Stimulated activated CD4-positive, alpha-beta T cell treated with anti-CD3 and anti-CD28 coated beads, Interleukin-12 subunit alpha, Interleukin-12 subunit beta, amount 100 ng/mL, for 48 hours (primary cell): Measurements from ENCODE around the gene JARID2.

Source experiments
- DNase-seq, 3 donors: peaks; one replicate each; pipeline ENCODE4 v3.0.0-alpha.2; 2020; ENCODE audit warnings: low read depth in 2 of 3, low spot score in 1 of 3

The JARID2 gene

DNA sequence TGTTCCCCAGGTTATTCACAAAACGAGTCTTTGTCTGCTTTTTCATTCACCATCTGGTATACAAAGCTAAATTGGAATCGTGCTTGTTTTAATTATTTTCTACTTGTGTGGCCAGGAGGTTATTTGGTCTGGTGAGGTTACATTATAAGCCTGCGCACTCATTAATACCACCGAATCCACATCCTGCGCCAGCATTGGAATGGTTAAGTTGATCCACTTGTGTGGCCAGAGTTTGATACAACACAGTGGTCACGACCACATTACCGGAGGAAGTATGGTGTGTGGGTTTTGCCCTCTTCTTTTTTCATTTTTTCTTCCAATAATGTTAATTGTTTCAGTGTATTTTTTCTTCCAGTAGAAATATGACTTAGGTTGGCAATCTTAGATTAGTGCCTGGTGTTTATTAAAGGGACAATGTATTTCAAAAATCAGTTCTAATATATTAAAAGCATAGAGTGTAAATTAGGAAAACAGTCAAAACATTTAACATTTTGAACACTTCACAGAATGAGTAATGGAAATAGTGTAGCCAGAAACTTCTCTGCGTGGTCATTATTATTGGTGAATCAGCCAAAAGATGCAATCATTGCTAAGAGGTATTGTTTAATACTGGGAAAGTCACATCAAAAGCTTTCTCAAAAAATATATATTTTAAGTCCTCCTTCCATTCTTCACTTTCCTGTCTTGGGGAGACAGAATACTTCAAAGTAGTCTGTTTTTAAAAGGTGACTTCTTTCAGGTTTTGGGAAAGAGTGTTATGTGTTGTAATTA lies 84.5 kb downstream of the JARID2 start:
- no peak for DNase-seq

DNA sequence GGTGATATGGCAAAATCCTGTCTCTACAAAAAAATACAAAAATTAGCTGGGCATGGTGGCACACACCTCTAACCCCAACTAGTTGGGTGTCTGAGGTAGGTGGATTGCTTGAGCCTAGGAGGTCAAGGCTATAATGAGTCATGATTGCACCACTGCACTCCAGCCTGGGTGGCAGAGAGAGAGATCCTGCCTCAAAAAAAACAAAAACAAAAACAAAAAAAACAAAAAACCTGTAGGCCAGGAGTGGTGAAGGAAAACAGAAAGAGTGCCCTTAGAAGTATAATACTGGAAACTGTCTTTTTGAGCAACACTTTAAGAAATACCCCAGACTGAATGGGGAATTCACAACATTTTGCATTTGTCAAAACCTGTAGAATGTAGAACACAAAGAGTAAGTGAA lies 85.3 kb downstream of the JARID2 start:
- DNase-seq, result no peak

DNA sequence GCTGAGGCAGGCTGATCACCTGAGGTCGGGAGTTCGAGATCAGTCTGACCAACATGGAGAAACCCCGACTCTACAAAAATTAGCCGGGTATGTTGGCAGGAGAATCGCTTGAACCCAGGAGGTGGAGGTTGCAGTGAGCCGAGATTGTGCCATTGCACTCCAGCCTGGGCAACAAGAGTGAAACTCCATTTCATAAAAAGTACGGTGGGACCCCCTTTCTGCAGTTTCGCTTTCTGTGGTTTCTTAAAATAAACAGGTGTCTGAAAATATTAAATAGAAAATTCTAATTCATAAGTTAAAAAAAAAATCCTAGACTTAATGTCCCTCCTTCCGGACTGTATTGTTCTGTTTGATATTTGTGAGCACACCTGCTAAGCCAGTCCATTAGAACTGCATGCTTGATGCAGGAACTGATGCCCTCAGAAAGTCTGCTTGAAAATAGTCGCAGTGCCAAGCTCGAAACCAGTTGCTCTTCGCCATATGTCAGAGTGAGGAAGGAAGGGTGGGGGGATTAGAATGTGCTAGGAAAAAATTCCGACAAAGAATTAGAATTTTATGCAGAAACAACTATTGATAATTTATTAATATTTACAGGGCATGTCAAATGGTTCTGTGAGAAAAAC lies 85.9 kb downstream of the JARID2 start:
- no peak for DNase-seq

DNA sequence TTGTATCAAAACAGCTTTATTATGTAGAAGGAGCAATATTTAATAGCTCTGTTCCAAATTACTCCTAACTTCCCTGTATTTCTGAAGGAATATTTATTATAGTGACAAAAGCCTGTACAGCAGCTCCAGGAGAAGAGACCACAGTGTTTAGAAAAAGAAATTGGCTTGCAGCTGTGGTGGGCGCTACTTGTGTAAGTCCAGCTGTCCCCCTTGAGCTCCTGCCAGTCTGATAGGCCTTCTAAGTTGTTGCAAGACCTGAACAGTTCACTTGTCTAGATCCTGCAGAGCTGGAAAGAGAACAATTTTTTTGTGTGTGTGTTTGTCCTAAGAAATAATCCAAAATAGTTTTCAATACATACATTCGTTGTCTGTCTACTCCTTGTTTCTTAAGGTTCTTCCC lies 86.6 kb downstream of the JARID2 start:
- no peak for DNase-seq

DNA sequence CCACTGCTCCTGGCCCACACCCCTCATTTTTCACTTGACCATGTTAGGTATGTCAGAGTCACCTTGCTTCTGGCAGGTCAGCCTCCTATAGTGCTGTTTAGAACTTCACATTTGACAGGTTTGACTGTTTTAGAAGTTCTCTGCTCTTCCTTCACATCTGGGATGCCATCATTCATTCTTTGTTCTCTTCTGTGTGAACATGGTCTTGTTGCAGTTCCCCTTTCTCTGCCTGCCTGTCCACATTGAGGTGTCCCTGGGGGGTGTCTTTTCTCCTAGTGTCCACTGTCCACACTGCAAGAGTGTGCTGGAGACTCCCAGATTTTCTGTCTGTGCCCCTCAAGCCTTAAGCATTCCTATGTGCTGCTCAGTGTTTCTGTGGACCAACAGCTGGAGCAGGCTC lies 89.5 kb downstream of the JARID2 start:
- no peak for DNase-seq

DNA sequence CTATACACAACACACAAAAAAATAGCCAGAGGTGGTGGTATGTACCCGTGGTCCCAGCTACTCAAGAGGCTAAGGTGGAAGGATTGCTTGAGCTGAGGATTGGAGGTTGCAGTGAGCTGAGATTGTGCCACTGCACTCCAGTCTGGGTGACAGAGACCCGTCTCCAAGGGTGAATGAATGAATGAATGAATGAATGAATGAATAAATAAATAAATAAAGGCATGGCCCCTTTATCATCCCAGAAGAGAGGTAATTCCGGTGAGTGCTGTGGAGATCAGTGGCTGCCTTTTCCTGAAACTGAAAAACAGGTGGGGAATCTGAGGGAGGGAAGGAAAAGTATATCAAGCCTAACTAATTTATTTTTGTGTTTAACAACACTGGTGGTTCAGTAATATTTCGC lies 90.0 kb downstream of the JARID2 start:
- no peak for DNase-seq

DNA sequence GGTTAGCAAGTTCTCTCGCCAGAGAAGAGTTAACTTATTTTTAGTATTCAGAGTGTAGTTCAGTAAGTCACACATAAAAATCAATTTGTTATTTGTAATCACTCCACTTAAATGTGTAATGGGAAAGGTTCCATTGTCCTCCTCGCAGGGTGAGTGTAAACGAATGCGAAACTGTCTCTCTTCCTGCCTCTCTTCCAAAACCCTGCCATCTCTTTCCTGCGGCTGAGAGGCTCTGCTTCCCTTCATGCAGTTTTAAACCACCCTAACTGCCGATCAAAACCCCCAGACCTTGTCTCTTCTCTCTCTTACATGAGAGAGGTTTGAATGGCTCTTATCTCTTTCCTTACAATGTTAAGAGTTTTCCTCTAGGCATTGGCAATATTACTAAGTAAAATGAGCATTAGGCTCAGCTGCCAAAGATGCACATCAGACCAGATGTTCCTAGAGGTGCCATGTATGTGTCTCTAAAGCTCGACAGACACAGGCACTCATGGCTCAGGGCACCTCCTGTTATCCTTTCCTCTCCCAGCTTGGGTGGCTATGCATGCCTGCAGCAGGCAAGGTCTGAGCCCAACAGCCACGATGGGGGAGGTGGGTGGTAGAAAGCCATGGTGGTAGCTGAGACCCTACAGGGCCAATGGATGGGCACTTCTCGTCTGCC lies 91.2 kb downstream of the JARID2 start:
- DNase-seq, result no peak

DNA sequence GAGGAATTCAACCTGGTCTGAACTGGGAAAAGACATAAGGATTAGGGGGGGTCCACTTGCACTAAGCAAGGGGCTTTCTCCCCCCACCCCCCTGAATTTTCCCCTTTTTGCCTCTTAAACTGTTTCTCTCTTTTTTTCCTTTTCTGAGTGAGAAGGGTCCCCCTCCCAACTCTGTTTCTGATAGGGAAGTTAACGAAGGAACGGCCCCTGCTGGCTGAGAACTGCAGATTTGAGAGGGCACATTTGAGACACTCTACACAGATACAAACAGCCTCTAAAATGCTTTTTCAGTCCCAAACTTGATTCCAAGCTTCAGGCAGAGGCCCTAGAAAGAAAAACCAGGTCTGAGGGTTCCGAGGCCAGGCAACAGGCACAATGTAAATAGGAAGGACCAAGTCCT lies 91.7 kb downstream of the JARID2 start:
- no peak for DNase-seq

DNA sequence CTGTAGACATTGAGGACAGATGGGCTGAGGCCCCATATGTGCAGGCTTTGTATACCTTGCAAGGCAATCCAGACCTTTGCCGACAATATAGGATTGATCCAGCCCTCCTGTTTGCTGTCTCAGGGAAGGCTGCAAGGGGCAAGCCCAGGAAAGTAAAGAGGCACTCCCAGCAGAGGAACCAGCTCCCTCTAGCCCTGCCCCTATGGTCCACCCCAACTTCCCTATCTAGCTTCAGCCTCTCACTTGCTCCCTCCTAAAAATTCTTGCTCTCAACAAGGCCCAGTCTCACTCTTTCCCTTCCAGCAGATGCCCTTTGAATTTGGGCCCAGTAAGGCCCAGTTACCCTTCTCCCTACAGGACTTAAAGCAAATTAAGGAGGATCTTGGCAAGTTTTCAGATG lies 92.6 kb downstream of the JARID2 start:
- DNase-seq, result no peak

DNA sequence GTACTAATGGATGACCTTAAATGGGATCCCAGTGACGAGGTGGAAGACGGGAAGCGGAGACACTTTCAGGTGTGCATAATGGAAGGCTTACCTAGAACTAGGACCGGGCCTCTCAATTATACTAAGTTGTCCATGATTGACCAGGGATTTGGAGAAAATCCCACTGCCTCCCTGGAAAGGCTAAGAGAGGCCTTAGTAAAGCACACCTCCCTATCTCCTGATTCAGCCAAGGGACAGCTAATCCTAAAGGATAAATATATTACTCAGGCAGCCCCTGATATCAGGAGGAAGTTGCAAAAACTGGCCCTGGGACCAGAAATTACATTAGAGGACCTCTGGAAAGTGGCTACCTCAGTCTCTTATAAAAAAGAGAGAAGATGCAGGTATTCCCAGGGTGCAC lies 93.2 kb downstream of the JARID2 start:
- DNase-seq, result no peak

DNA sequence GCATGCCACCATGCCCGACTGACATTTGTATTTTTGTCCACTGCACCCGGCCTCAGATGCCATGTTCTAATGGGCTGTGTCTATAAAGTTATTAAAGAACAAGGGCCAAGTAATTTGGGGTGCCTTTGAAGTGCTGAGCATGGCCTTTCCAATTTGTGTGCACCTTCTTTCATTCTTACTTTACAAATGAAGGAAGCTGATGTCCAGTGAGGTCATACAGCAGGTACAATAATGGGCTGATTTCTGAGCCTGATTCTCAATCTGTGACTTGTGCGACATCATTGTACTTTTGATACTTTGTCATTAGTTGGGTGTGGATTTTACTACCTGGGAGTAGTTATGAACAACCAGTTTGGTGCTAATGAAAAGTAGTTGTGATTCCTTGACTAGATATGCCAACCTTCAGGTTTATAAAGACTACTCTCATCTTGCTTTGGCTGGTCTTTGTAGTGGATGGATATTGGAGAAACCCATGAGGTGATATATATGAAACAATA lies 94.3 kb downstream of the JARID2 start:
- no peak for DNase-seq

DNA sequence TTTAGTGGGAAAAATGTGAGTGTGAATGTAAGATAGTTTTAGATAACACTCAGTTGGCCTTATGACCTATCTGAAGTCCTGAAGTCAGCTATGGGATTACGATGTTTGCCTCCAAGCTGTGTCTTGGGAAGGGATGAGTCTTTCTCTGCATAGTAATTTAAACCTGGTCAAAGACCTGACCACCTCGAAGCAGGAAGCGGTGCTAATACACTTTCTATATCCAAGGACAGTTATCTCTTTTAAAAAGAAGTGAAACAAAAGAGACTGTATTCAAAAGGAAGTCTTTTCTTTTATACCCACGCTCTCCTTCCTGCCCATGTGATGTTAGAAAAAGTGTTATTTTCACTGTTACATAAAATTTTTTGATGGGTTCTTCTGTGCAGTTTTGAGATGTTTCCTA lies 94.9 kb downstream of the JARID2 start:
- no peak for DNase-seq

DNA sequence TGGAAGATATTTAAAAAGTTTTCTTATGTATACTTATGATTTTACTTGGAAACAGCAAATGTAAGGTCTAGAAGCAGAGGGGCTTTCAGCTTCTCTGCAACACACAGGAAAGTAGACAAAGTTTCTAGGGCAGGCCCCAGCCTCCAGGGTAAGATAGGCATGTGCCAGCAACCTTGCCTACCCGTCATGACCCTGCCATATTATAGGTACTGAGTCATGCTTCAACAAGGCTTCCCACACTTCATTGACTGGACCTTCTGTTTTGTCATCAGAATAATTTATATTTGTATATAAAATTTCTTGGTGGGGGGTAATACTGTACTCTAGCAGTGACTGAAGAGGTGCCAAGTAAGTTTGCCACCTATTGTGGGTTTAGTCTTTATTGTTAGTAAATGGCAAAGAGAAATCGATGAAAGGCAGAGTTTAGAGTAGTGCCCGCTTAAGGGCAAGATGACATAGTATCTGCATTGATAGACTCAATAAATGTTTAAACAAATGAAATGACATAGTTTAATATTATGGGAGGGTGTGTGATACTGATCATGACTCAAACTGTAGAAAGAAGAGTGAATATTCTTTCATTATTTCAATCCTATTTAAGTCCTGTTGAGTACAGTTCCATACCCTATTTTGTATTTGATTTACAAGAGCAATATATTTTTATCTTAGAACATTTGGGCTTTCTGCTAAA lies 95.6 kb downstream of the JARID2 start:
- DNase-seq, result no peak

DNA sequence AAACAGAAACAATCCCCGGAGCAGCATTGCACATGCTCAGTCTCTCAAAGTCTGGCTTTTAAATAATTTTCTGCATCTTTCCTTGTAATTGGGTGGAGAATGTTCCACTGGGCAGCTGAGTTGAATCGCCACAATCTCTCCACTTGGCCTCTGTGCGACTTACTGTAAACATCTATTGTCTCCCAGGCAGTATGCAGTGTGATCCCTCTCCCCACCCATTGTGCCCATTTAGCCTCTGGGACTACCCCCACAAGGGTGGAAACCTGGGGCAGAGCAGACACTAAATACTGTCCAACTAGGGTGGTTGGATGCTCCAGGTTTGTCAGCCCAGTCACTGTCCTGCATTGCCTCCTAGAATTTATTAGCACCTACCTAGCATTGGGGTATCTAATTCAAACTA lies 96.2 kb downstream of the JARID2 start:
- DNase-seq, result no peak

DNA sequence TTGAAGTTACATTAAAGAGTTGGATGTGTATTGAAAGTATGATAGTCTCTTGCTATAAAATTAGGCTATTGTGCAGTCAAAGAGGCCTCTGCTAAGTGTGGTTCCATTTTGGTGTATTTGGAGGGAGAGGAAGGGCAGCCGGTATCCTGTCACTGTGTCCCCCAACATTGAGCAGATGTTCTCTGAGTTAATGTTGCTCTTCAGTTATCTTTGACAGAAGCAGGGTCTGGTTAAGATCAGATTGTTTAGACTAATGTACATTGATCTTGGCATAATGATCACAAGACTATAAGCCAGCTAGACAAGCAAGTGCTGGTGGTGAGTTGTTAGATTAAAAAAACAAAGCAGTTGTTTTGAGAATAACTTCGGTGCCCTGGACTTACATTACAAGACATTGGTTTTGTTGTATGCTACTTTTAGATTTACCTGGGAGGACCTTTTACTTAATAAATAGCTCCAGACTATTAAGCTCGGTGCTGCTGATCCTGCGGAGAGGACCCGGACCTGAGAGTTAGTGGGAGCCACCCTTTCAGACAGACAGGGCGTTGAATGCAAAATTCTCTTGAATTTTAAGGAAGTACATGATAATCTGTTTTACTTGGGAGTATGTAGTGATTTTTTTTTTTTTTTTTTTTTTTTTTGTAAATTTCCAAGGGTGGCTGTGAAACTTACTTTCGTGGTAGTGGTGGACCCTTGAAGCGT lies 97.8 kb downstream of the JARID2 start:
- no peak for DNase-seq

DNA sequence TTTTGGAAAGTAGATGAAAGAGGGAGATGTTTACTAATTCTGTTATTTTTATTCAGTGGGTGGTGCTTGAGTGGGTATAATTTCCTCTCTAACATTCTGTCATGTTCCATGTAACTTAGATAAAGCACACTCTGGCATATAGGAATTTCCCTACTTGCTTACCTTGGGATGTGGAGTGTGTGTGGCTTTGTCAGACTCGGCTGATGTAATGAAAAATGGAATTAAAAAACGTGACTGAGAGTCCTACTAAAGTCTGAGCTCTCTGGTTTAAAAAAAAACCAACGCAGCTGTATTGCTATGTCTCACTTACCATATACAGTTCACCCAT lies 98.3 kb downstream of the JARID2 start:
- DNase-seq, result no peak

DNA sequence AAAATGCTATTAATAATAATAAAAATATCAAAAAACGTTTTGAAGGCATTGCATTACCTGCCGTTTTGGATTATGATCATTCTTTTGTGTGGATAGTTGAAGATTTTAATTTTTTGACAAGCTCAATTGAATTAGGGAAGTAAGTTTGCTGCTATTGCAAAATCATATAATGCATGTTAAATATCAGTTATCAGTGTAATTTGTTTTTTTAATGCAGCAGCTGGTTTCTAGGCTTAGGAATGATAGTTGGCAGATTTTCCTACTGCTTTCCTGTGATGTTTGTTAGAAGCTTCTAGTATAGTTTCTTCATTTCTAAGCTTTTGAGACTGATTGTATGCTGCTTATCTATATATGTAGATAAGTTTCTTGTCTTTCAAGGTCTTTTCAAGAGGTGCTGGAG lies 99.0 kb downstream of the JARID2 start:
- no peak for DNase-seq

DNA sequence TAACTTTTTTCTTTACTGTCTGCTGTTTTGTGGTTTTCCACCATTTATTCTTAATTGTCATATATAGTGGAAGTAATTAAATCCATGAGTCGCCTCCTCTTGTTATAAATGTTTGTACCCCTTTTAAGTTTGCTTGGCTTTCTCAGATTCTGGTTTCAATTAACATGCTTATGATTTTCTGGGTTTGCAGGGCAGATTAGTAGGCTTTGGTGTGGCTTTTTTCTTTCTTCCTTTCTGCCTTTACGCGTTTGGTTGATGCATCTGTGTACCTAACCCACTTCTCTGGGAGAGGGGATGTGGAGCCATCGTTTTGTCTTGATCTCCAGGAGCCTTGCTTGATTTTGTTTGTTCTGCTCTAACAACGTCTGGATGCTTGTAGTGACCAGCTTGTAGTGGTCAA lies 100.4 kb downstream of the JARID2 start:
- DNase-seq, result no peak

DNA sequence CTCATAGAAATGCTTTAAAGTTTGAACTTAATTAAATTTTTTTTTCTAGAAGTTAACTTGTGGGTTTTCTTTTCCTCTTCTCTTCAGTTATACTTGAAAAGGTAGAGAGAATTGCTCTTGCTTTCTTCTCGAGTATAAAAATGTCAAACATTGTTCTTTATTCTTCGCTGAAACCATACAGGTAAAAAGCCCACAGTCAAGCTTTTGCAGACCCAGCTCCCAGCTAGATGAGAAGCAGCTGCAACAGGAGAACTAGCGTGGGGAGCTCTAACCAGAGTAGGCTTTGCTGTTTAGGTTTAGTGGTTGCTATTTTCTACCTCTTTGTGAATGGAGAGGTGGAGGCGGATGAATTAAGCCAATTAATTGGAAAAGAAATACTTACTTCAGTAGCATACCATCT lies 102.7 kb downstream of the JARID2 start:
- no peak for DNase-seq

DNA sequence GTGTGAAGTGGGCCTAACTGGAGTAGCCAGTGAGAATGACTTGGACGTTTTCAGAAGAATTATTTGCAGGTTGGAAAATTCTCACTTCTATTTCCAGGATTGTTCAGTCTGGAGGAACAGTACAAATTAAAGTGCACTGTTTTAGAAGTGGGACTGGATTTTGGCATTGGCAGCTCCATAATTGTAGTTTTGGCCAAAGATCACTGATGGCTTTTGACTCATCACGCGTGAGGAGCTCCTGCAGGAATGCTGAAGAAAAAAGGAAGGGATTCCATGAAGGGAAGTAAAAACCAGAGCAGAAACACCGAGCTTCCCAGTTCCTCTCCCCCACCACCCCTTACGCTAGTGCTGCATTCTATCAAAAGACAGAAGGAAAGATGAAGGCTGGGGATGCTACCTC lies 103.5 kb downstream of the JARID2 start:
- DNase-seq, result no peak

DNA sequence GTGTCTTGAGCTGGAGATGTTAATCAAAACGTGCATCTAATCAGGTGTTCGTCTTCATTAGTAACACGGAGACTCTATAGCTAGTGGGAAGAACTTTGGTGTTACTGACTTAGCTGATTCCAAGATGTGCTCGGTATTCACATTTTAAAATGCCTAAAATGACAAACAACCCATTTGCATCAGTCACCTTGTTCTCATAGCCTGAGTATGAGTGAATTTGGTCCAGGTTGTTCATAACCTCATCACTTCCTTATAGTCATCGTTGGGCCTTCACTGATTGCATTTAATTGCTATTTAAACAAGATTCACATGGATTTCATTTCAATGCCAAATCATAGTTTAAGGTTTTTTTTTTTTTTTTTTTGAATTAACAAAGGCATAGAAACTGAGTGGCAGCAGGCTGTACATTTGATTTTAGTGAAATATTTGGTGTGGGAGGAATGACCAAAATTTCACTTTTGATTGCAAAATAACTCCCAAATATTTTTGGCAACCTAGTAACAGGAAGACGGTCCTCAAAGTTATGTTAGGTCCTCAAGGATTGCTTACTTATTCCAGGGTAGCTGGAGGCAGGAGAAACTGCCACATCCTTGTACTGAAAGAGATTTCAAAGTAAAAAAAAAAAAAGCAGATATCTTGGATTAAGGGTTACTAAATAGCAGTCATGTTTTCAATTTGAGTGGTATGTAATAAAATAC lies 104.7 kb downstream of the JARID2 start:
- no peak for DNase-seq
